Measurements from ENCODE around the gene HOXD9.

- TF ChIP-seq NR2C2 (CRISPR knock-in tag; IDR thresholded peaks at IDR 0.05) (no peak), CREB1 (CRISPR knock-in tag; IDR thresholded peaks at IDR 0.05) (no peak), FOXJ3 (CRISPR knock-in tag; IDR thresholded peaks at IDR 0.05; ENCODE audit: borderline replicate concordance) (no peak), MAX (CRISPR knock-in tag; IDR thresholded peaks at IDR 0.05) (no peak)
- TF ChIP-seq, protein P1, sequence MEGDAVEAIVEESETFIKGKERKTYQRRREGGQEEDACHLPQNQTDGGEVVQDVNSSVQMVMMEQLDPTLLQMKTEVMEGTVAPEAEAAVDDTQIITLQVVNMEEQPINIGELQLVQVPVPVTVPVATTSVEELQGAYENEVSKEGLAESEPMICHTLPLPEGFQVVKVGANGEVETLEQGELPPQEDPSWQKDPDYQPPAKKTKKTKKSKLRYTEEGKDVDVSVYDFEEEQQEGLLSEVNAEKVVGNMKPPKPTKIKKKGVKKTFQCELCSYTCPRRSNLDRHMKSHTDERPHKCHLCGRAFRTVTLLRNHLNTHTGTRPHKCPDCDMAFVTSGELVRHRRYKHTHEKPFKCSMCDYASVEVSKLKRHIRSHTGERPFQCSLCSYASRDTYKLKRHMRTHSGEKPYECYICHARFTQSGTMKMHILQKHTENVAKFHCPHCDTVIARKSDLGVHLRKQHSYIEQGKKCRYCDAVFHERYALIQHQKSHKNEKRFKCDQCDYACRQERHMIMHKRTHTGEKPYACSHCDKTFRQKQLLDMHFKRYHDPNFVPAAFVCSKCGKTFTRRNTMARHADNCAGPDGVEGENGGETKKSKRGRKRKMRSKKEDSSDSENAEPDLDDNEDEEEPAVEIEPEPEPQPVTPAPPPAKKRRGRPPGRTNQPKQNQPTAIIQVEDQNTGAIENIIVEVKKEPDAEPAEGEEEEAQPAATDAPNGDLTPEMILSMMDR (IDR thresholded peaks at IDR 0.05), result no peak
- TF ChIP-seq, protein P2, sequence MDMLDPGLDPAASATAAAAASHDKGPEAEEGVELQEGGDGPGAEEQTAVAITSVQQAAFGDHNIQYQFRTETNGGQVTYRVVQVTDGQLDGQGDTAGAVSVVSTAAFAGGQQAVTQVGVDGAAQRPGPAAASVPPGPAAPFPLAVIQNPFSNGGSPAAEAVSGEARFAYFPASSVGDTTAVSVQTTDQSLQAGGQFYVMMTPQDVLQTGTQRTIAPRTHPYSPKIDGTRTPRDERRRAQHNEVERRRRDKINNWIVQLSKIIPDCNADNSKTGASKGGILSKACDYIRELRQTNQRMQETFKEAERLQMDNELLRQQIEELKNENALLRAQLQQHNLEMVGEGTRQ (CRISPR knock-in tag; IDR thresholded peaks at IDR 0.05), result no peak
These were observed 12.5 kb downstream of the HOXD9 start for GRCh38 chr2:176135035-176135440.

All from WTC11 (cell line).